Stimulated activated CD4-positive, alpha-beta T cell treated with anti-CD3 and anti-CD28 coated beads, Interleukin-12 subunit alpha, Interleukin-12 subunit beta, amount 100 ng/mL, for 24 hours (primary cell): ENCODE data around the gene IER2.
"Not testable (repeated sequence)": the region's sequence is repeated elsewhere in the genome, so short reads cannot be mapped to it uniquely, and the experiment has no call there.

Experiments
- DNase-seq, 2 experiments: peaks; one replicate each; pipeline ENCODE4 v3.0.0-alpha.2; 2020; ENCODE audit warnings: low read depth in 2 of 2

Gene IER2

DNA sequence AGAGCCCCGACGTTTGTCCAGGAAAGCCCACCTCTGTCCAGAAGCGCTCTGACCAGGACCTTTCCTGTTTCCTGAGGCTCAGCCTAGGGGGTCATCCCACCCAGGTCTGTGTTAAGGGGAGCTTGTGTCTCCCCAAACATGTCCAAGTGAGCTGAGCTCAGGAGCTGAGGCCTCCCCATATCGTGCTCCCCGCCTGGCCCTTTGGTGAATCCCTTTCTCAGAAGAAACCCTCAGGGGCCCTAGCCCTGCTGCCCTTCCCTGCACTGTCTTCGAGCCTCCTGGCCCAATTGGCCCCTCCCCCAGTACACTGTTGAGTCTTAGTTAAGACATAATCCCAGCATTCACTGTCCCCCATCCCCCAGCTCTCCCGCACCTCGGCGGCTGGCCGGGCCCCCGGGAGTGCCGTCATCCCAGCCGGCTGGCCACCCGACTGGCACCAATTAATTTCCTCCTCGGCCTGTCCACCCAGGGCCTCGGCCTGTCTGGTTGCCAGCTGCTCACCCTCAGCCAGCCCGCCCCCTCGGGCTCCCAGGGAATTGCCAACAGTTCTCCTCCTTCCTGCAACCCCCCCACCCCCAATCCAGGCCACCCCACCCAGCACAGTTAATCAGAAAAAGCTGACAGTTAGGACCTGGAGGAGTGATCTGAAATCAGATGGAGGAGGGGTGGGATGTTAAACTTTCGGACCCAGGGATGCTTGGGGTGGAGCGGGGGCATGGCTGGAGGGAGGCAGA, 13.6 kb downstream of the IER2 start:
- no peak for DNase-seq

DNA sequence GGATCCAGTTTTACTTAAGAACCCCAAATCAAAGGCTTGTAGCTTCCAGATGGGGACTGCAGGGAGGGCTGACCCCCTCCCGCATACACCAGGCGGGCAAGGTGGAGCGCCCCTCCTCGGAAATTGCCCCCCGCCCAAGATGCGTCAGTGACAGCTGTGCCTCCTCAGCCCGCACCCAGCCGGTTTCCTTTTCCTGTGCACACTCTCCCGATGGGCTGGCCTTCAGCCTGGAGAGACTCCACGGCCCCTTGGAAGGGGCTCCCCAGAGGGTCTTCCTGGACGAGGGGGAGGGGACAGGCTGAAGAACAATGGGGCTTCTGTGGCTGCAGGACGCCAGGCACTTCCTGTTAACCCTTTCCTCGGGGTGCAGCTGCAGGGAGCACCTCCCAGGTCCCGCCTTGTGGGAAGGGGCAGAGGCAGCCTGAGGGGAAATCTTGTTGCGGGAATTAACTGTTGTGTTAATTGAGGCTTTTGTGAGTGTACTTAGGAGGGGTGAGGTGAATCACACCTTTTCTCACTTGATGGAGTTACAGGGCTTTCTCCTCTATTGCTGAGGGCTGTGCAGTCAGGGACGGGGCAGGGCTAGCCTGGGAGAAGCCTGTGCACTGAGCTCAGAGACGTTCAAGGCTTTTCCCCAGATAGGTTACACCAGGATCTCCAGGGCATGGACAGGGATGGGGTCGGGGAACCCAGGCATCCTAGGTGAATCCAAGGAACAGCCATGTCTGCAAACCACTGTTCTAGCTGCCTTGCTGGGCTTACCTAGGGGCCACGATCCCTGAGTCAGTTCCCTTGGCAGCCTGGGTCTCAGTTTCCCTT, 14.3 kb downstream of the IER2 start:
- DNase-seq: no peak

DNA sequence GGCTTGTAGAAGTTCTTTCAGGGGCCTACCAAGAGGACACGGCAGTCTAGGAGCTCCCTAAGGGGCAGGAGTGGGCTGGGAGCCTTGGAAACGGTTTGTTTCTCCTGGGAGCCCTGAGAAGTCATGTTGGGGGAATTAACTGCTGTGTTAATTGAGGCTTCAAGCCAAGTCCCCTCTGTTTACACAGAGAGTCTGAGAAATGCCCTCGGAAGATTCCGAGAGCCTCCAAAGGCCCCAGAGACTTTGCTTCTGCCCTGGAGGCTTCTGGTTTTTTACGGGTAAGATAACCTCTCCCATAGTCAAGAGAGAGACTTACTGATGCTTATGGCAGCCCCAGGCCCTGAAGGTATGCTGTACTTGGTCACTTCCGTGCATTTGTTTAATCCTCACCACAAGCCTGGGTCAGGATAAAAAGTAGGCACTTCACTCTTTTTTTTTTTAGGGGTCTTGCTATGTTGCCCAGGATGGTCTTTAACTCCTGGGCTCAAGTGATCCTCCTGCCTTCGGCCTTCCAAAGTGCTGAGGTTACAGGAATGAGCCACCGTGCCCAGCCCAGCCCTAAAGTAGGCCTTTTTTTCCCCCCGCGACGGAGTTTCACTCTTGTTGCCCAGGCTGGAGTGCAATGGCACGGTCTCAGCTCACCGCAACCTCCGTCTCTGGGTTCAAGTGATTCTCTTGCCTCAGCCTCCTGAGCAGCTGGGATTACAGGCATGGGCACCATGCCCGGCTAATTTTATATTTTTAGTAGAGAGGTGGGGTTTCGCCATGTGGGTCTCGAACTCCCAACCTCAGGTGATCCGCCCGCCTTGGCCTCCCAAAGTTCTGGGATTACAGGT, 15.2 kb downstream of the IER2 start:
- no peak for DNase-seq

DNA sequence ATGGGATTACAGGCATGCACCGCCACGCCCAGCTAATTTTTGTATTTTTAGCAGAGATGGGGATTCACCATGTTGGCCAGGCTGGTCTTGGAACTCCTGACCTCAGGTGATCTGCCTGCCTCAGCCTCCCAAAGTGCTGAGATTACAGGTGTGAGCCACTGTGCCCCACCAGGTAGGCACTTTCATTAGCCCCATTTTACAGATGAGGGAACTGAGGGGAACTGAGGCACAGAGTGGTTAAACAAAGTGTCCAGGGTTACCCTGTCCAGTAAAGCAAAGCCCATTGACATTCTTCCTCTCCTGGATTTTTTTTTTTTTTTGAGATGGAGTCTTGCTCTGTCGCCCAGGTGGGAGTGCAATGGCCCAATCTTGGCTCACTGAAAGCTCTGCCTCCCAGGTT, 15.9 kb downstream of the IER2 start:
- DNase-seq: not testable (repeated sequence)

DNA sequence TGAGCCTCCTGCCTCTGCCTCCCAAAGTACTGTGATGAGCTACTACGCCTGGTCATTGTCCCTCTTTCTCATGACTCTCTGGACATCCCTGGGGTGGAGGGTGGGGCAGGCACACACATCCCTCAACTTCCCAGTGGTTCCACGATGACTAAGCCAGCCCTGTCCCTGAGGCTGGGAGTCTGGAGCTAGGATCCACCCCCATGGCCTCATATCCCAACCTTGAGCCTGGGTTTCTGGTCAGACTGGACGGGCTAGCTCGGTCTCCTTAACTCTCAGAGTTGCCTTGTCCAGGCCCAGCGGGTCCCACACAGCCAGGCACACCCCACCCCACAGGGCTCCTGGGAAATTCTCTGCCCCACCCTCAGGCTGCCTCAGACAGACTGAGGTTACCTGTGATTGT, 19.6 kb downstream of the IER2 start:
- DNase-seq: no peak

DNA sequence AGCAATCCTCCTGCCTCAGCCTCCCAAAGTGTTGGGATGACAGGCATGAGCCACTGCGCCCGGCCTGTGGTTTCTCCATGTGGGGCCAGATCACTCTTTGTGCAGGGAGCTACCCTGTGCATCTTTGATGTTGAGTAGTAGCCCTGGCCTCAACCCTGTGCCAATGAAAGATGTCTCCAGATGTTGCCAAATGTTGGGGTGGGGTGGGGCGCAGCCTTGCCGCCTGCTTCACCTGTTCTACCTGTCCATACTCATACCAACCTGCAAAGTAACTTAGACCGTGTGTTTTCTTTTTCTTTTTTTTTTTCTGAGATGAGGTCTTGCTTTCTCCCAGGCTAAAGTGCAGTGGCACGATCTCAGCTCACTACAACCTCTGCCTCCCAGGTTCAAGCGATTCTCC, 20.9 kb downstream of the IER2 start:
- no peak for DNase-seq

DNA sequence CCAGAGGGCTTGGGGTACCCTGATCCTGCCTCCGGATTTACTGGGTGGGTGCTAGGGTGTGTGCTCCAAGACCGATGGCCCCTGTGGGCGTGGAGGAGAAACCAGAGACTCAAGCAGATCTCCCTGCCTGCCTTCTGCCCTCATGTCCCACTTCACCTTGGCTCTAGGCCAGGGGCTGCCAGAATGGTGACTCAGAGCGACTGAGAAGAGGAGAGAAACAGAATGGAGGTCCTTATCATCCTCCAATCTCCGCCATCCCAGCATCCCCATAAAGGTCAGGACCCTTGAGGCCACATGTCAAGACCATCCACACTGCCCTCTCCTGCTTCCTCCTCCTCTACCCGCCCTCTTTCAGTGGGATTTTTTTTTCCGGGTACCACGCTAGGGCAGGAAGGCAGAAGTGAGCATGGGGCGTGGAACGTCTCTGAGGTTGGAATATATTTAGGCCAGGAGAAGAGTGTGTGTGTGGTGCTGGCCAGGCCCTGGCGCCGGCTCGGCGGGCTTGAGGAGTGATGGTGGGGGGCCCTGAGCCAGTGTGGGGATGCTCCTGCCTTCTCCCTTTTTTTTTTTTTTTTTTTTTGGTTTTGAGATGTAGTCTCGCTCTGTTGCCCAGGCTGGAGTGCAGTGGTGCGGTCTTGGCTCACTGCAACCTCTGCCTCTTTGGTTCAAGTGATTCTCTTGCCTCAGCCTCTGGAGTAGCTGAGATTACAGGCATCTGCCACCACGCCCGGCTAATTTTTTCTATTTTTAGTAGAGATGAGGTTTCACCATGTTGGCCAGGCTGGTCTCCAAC, 22.3 kb downstream of the IER2 start:
- peak; percentile 61 to 76 for DNase-seq

GRCh38 chr19:13173139-13173737, 23.0 kb downstream of the IER2 start:
- no peak for DNase-seq

GRCh38 chr19:13176345-13176744, 26.1 kb downstream of the IER2 start:
- no peak for DNase-seq

DNA sequence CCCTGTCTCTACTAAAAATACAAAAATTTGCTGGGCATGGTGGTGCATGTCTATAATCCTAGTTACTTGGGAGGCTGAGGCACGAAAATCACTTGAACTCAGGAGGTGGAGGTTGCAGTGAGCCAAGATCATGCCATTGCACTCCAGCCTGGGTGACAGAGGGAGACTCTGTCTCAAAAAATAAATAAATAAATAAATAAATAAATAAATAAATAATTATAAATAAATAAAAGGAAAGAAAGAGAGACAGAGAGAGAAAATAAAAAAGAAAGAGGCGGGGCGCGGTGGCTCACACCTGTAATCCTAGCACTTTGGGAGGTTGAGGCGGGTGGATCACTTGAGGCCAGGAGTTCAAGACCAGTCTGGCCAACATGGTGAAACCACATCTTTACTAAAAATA, 27.4 kb downstream of the IER2 start:
- DNase-seq: not testable (repeated sequence)

DNA sequence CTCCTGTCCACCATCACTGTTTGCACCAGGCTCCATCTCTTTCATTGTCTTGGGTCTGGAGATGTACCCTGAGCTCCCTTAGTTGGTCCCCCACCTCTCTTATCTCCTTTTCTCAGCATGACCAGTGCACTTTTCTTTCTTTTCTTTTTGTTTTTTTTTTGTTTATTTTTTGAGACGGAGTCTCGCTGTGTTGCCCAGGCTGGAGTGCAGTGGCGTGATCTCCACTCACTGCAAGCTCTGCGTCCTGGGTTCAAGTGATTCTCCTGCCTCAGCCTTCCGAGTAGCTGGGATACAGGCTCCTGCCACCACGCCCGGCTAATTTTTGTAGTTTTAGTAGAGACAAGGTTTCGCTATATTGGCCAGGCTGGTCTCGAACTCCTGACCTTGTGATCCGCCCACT, 28.1 kb downstream of the IER2 start:
- not testable (repeated sequence) for DNase-seq

DNA sequence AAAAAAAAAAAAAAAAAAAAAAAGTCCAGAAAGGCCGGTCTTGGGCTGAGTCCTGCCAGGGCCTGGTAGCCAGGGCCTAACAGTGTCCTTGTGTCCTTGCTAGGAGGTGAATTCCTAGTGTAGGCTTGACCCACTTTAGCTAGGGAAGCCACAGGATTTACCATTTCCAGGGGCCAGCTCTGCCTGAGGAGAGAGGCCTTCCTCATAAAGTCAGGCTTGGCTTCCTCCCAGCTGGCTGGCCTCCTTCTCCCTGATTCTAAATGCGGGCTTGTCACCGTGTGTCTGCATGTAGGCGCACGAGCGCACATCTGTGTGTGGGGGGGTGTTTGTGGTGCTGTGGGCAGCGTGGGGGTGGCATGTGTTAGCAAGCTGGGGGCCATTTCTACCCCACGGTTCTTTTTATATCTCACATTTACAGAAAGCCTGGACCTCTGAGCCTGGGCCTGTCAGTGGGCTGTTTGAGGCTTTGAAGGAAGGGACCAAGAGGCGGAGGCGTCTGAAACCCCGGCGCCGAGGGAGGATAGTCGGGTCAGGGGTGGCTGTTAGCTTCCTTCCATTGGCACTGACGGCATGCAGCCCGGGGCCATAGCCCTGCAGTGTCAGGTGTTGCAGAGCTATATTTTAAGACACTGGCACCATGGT, 31.7 kb downstream of the IER2 start:
- no peak for DNase-seq

DNA sequence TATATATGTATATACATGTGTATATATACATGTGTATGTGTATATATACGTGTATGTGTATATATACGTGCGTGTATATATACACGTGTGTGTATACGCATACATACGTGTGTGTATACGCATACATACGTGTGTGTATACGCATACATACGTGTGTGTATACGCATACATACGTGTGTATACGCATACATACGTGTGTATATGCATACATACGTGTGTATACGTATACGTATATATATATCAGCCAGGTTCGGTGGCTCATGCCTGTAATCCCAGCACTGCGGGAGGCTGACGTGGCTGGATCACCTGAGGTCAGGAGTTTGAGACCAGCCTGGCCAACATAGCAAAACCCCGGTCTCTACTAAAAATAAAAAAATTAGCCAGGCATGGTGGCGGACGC, 34.7 kb downstream of the IER2 start:
- not testable (repeated sequence) for DNase-seq

GRCh38 chr19:13185763-13186657, 35.8 kb downstream of the IER2 start:
- DNase-seq: not testable (repeated sequence)

- not testable (repeated sequence) for DNase-seq
Observed at GRCh38 chr19:13186688-13187087, 36.5 kb downstream of the IER2 start.

- DNase-seq: no peak
Observed at GRCh38 chr19:13187419-13187818, 37.2 kb downstream of the IER2 start.

DNA sequence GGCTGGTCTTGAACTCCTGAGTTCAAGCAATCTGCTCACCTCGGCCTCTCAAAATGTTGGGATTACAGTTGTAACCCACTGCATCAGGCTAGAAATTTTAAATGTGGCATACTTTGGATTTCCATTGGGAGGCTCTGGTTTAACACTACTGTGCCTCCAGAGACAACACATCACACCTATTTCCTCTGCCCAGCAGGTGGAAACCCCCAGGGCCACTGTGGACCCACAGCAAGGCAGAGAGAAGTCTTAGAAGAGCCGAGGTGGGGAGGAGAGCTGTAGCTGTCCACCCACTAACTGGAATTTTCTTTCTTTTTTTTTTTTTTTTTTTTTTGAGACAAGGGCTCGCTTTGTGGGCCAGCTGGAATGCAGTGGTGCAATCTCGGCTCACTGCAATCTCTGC, 39.4 kb downstream of the IER2 start:
- DNase-seq: no peak

DNA sequence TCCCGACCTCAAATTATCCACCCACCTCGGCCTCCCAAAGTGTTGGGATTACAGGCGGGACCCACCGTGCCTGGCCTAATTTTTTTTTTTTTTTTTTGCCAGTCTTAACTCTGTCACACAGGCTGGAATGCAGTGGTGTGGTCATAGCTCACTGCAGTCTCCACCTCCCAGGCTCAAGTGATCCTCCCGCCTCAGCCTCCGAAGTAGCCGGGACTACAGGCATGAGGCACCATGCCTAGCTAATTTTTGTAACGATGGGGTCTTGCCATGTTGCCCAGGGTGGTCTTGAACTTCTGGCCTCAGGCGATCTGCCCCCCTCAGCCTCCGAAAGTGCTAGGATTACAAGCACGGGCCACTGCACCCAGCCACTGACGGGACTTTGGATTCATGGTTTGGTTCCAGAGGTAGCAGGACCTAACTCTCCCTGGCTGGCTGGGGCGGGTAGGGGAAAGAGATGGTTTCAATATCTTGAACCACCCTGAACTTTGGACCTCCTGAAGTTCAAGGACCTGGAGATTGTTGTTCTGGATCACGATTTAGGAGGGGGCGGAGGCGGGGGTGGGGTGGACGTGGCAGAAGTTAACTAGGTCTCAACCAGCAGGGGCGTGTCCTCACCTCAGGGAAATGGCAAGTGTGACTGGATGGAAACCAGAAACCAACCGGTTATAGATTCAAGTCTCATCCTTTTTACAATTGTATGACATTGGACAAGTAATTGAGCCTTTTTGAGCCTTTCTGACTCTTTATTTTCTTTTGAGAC, 40.8 kb downstream of the IER2 start:
- no peak for DNase-seq

DNA sequence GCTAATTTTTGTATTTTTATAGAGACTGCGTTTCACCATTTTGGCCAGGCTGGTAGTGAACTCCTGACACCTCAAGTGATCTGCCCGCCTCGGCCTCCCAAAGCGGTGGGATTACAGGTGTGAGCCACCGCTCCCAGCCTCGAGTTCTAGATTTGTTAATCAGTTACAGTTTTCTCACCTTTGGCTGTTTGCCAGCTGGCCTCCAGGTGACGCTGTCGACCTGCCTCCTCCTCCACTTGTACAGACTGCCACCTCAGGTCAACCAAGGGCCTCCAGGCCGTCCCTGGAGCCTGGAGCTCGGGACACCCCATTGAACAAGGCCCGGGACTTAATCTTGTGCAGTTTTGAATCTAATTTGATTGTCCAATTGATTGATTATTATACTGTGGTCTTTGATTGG, 45.5 kb downstream of the IER2 start:
- DNase-seq: peak in 1 of 2 experiments; percentile 28
